IMR-90 (cell line): ENCODE results near the gene MBD3L2. TPM values are rescaled to one million over a fixed set of nuclear protein-coding genes. Genes with fewer than 3 reads are reported as not detected.

ENCODE experiments used
- ATAC-seq: fragments of 200-7000 bp; cut with Tn5 transposase; 2 replicates; pipeline ENCODE4 v1.9.1; 2020; ENCODE audit warnings: low read depth, mild to moderate bottlenecking, moderate library complexity
- BruUV-seq: library from RNA; stranded (reverse); fragments of 400-500 nt; replicated peaks from 2 replicates; lab custom pipeline; 2021; lab: Mats Ljungman, UMichigan
- CTCF ChIA-PET: fragments of 300-600 bp; formaldehyde crosslinking; extraction: SDS; loops from one replicate; lab custom pipeline; 2021; ENCODE audit warnings: antibody characterized with exemption; lab: Yijun Ruan, JAX
- POLR2A ChIA-PET: fragments of 300-600 bp; sonication (Branson Sonifier 250); formaldehyde crosslinking; loops from one replicate; lab custom pipeline; 2022; ENCODE audit warnings: antibody characterized with exemption; ENCODE audit not compliant: unreplicated experiment; lab: Charles Lee
- DNase-seq: peaks from one replicate; pipeline ENCODE4 v3.0.0; 2013
- H2AFZ ChIP-seq: replicated peaks from 2 replicates; pipeline ENCODE3; 2013; ENCODE audit warnings: low read length, mild to moderate bottlenecking; ENCODE audit not compliant: poor library complexity
- H2AK5ac ChIP-seq: 2 replicates; pipeline ENCODE4 v1.6.1; 2013; ENCODE audit warnings: low read depth, low read length, inconsistent platforms
- H2AK9ac ChIP-seq: replicated peaks from 2 replicates; pipeline ENCODE3; 2013; ENCODE audit warnings: mild to moderate bottlenecking, low read depth, low read length, moderate library complexity; ENCODE audit not compliant: poor library complexity
- H2BK120ac ChIP-seq: 2 replicates; pipeline ENCODE4 v1.6.1; 2013; ENCODE audit warnings: low read depth, low read length, inconsistent platforms
- H2BK15ac ChIP-seq: 3 replicates; pipeline ENCODE4 v1.6.1; 2013; ENCODE audit warnings: low read depth, low read length, inconsistent platforms
- H2BK20ac ChIP-seq: 2 replicates; pipeline ENCODE4 v1.6.1; 2013; ENCODE audit warnings: low read depth, mild to moderate bottlenecking, inconsistent platforms, low read length, moderate library complexity
- H2BK5ac ChIP-seq: 2 replicates; pipeline ENCODE4 v1.6.1; 2013; ENCODE audit warnings: mild to moderate bottlenecking, low read depth, low read length, inconsistent platforms; ENCODE audit not compliant: poor library complexity, severe bottlenecking
- H3K14ac ChIP-seq: replicated peaks from 2 replicates; pipeline ENCODE4 v1.6.1; 2013; ENCODE audit warnings: low read depth, low read length, inconsistent platforms
- H3K18ac ChIP-seq: 2 replicates; pipeline ENCODE4 v1.6.1; 2013; ENCODE audit warnings: low read depth, low read length, control low read depth
- H3K23ac ChIP-seq: 2 replicates; pipeline ENCODE4 v1.6.1; 2013; ENCODE audit warnings: low read depth, low read length, inconsistent platforms
- H3K27ac ChIP-seq: 2 replicates; pipeline ENCODE4 v1.5.1; 2013; ENCODE audit warnings: mild to moderate bottlenecking, control low read depth, low read length; ENCODE audit not compliant: insufficient read depth
- H3K27me3 ChIP-seq: 2 replicates; pipeline ENCODE4 v1.6.1; 2013; ENCODE audit warnings: low read length; ENCODE audit not compliant: control insufficient read depth, insufficient read depth
- H3K36me3 ChIP-seq: 2 replicates; pipeline ENCODE4 v1.6.1; 2013; ENCODE audit warnings: low read length, mixed read lengths; ENCODE audit not compliant: control insufficient read depth, insufficient read depth
- H3K4ac ChIP-seq: 2 replicates; pipeline ENCODE4 v1.6.1; 2013; ENCODE audit warnings: low read depth, low read length, inconsistent platforms
- H3K4me1 ChIP-seq: 2 replicates; pipeline ENCODE4 v1.6.1; 2013; ENCODE audit warnings: low read length, mixed read lengths; ENCODE audit not compliant: control insufficient read depth, insufficient read depth
- H3K4me2 ChIP-seq: 2 replicates; pipeline ENCODE4 v1.6.1; 2013; ENCODE audit warnings: low read depth, mild to moderate bottlenecking, control low read depth, low read length, moderate library complexity
- H3K4me3 ChIP-seq: 2 replicates; pipeline ENCODE4 v1.5.1; 2013; ENCODE audit warnings: low read depth, mild to moderate bottlenecking, control low read depth, low read length, moderate library complexity; ENCODE audit not compliant: insufficient read depth
- H3K56ac ChIP-seq: 2 replicates; pipeline ENCODE4 v1.6.1; 2013; ENCODE audit warnings: low read length, inconsistent platforms; ENCODE audit not compliant: insufficient read depth; ENCODE audit errors: extremely low read depth
- H3K79me1 ChIP-seq, 2 experiments: 2 replicates each; pipeline ENCODE4 v1.6.1; 2013; ENCODE audit warnings: low read length in 2 of 2, inconsistent platforms in 1 of 2, low read depth in 1 of 2
- H3K9ac ChIP-seq: 2 replicates; pipeline ENCODE4 v1.6.1; 2013; ENCODE audit warnings: low read depth, low read length, control low read depth
- H3K9me1 ChIP-seq: 2 replicates; pipeline ENCODE4 v1.6.1; 2013; ENCODE audit warnings: low read length, inconsistent platforms; ENCODE audit not compliant: insufficient read depth
- H3K9me3 ChIP-seq: 2 replicates; pipeline ENCODE4 v1.6.1; 2013; ENCODE audit warnings: low read length; ENCODE audit not compliant: control insufficient read depth, insufficient read depth
- H4K20me1 ChIP-seq: 2 replicates; pipeline ENCODE4 v1.6.1; 2013; ENCODE audit warnings: low read length, inconsistent platforms; ENCODE audit not compliant: insufficient read depth
- H4K5ac ChIP-seq: 2 replicates; pipeline ENCODE4 v1.6.1; 2013; ENCODE audit warnings: mild to moderate bottlenecking, low read depth, low read length, control low read depth
- H4K8ac ChIP-seq, 2 experiments: 2 replicates each; pipeline ENCODE4 v1.6.1; 2013; ENCODE audit warnings: low read depth in 2 of 2, low read length in 2 of 2, control low read depth in 1 of 2, inconsistent platforms in 1 of 2
- H4K91ac ChIP-seq: 2 replicates; pipeline ENCODE4 v1.6.1; 2013; ENCODE audit warnings: low read depth, low read length, inconsistent platforms; ENCODE audit not compliant: insufficient read depth
- BHLHE40 ChIP-seq: fragments of 150-350 bp; IDR thresholded peaks from 2 replicates; pipeline ENCODE4 v1.6.1; 2016; ENCODE audit warnings: mild to moderate bottlenecking, low read depth, low read length
- CEBPB ChIP-seq: IDR thresholded peaks from 2 replicates; pipeline ENCODE4 v1.6.1; 2012; ENCODE audit warnings: low read depth, low read length, improper control_type of control experiment
- CHD1 ChIP-seq: IDR thresholded peaks from 2 replicates; pipeline ENCODE4 v1.6.1; 2012; ENCODE audit warnings: low read depth, low read length, improper control_type of control experiment
- FOS ChIP-seq: fragments of 150-350 bp; IDR thresholded peaks from 2 replicates; pipeline ENCODE4 v1.6.1; 2016; ENCODE audit warnings: low read depth, low read length
- MAFK ChIP-seq: IDR thresholded peaks from 2 replicates; pipeline ENCODE4 v1.6.1; 2012; ENCODE audit warnings: low read depth, low read length, improper control_type of control experiment
- MAZ ChIP-seq: IDR thresholded peaks from 2 replicates; pipeline ENCODE4 v1.6.1; 2012; ENCODE audit warnings: low read depth, mild to moderate bottlenecking, low read length, improper control_type of control experiment, moderate library complexity, borderline replicate concordance
- MXI1 ChIP-seq: IDR thresholded peaks from 2 replicates; pipeline ENCODE4 v1.6.1; 2012; ENCODE audit warnings: low read depth, mild to moderate bottlenecking, low read length, moderate library complexity, borderline replicate concordance
- POLR2A ChIP-seq: IDR thresholded peaks from 2 replicates; pipeline ENCODE4 v1.6.1; 2012; ENCODE audit warnings: mild to moderate bottlenecking, low read depth, low read length
- RAD21 ChIP-seq: IDR thresholded peaks from 2 replicates; pipeline ENCODE4 v1.6.1; 2012; ENCODE audit warnings: low read length, improper control_type of control experiment
- RCOR1 ChIP-seq: IDR thresholded peaks from 2 replicates; pipeline ENCODE4 v1.6.1; 2012; ENCODE audit warnings: mild to moderate bottlenecking, low read length, improper control_type of control experiment; ENCODE audit not compliant: insufficient replicate concordance
- RFX5 ChIP-seq: IDR thresholded peaks from 2 replicates; pipeline ENCODE4 v1.8.0; 2012; ENCODE audit warnings: low read depth, mild to moderate bottlenecking, low read length, moderate library complexity
- SMC3 ChIP-seq: fragments of 150-350 bp; IDR thresholded peaks from 2 replicates; pipeline ENCODE4 v1.6.1; 2016; ENCODE audit warnings: low read depth, mild to moderate bottlenecking, antibody characterized with exemption, low read length, moderate library complexity
- WGBS, 2 experiments: methylation state at CpG; one replicate each; pipeline versions ENCODE4 v1.1.5 to v1.1.7; 2013; ENCODE audit warnings: missing lambda C conversion rate in 2 of 2; ENCODE audit not compliant: insufficient read length in 1 of 2; ENCODE audit errors: extremely low coverage in 2 of 2; 5-methylcytosine and 5-hydroxymethylcytosine counted together
- dilution Hi-C: fragments of 300-500 bp; cut with HindIII; formaldehyde crosslinking; loops from one replicate; pipeline ENCODE4 v1.14.3; 2018; ENCODE audit warnings: low sequenced_read_pairs; ENCODE audit not compliant: unreplicated experiment
- in situ Hi-C: fragments of 300-500 bp; cut with MboI; formaldehyde crosslinking; loops from 3 replicates; pipeline ENCODE4 v1.14.3; 2019; ENCODE audit warnings: low sequenced_read_pairs, inconsistent platforms, mixed read lengths
- intact Hi-C: fragments of 100-400 bp; cut with micrococcal nuclease; formaldehyde crosslinking; loops from 2 replicates; pipeline ENCODE4 v1.10.0; 2022
- polyA plus RNA-seq, 3 experiments: library from polyadenylated mRNA; depleted of rRNA; stranded (reverse); fragments of >200 nt; gene quantifications; 2 replicates each; pipeline ENCODE4 v1.2.3, GENCODE V29; 2012; ENCODE audit warnings: low replicate concordance in 1 of 3
- total RNA-seq: library from RNA; depleted of rRNA; stranded (reverse); fragments of >200 nt; gene quantifications from 2 replicates; pipeline ENCODE4 v1.2.3, GENCODE V29; 2012
- TF ChIP-seq, protein P1 (sequence below): fragments of 150-350 bp; IDR thresholded peaks from 2 replicates; pipeline ENCODE4 v1.6.1; 2016; ENCODE audit warnings: low read depth, mild to moderate bottlenecking, low read length, moderate library complexity, borderline replicate concordance
- TF ChIP-seq, protein P2 (sequence below): fragments of 150-350 bp; IDR thresholded peaks from 2 replicates; pipeline ENCODE4 v1.6.1; 2017; ENCODE audit warnings: mild to moderate bottlenecking, antibody characterized with exemption, low read length, low read depth

MBD3L2 gene
- total and polyA plus RNA-seq, 2 of the 4 experiments (the other 2 are of a cell fraction) = not detected

DNA sequence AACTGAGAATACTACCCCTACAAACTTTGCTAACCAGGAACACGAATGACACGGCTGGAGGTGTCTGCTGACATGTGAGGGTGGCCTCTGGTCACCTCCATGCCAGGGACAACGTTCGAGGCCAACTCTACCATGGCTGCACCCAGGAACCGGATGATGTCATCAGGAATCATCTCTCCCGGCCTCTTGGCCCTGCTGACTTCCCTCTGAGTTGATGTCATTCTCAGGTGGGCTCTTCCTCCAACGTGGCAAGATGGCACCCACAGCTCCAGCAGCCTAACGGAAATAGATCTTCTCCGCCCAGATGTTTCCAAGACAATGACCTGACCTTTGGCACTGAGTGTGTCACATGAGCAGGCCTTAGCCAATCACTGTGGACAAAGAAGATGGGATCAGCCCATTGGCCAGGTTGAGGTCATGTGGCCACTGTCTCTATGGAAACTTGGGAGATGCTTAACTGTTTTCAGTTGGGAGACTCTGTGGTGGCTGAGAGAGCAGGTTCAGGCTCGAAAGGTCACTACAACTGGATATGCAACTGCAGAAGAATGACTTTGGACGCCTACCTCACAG is 42.9 kb upstream of the MBD3L2 start:
- CTCF ChIA-PET = no interaction called here
- no peak overlapping the region for H4K91ac ChIP-seq
- H4K20me1 ChIP-seq = no peaks in the 10 kb centered on the region
- H4K8ac ChIP-seq = no peak overlapping the region
- H4K5ac ChIP-seq = no peak overlapping the region
- no peaks in the 10 kb centered on the region for H3K36me3 ChIP-seq
- no peak overlapping the region for H3K18ac ChIP-seq
- H2AFZ ChIP-seq = no peak overlapping the region
- H3K9me3 ChIP-seq = peaks cover 15% of the 10 kb centered on the region
- no peak overlapping the region for H3K4me2 ChIP-seq
- in situ Hi-C loops (no loop called here), intact Hi-C loops (no loop called here), dilution Hi-C loops (no loop called here)
- no peak overlapping the region for H3K9ac ChIP-seq
- H3K4ac ChIP-seq = no peak overlapping the region
- H3K56ac ChIP-seq = no peak overlapping the region
- H2BK20ac ChIP-seq = no peak overlapping the region
- no peak overlapping the region for H3K23ac ChIP-seq
- no peak for TF ChIP-seq MAFK
- no peak for TF ChIP-seq RFX5
- TF ChIP-seq MAZ = no peak
- no peak for TF ChIP-seq SMC3
- no peak for TF ChIP-seq CHD1
- no peak for TF ChIP-seq RAD21
- TF ChIP-seq RCOR1 = no peak
- no peak for TF ChIP-seq BHLHE40
- TF ChIP-seq, protein P1, sequence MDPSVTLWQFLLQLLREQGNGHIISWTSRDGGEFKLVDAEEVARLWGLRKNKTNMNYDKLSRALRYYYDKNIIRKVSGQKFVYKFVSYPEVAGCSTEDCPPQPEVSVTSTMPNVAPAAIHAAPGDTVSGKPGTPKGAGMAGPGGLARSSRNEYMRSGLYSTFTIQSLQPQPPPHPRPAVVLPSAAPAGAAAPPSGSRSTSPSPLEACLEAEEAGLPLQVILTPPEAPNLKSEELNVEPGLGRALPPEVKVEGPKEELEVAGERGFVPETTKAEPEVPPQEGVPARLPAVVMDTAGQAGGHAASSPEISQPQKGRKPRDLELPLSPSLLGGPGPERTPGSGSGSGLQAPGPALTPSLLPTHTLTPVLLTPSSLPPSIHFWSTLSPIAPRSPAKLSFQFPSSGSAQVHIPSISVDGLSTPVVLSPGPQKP = no peak
- no peak for TF ChIP-seq POLR2A
- no peak for TF ChIP-seq FOS
- no peak for TF ChIP-seq MXI1
- TF ChIP-seq, protein P2, sequence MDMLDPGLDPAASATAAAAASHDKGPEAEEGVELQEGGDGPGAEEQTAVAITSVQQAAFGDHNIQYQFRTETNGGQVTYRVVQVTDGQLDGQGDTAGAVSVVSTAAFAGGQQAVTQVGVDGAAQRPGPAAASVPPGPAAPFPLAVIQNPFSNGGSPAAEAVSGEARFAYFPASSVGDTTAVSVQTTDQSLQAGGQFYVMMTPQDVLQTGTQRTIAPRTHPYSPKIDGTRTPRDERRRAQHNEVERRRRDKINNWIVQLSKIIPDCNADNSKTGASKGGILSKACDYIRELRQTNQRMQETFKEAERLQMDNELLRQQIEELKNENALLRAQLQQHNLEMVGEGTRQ = no peak
- no peak for TF ChIP-seq CEBPB
- no TSS peak for BruUV-seq
- no peak for ATAC-seq
- H3K9me1 ChIP-seq = no peaks in the 10 kb centered on the region
- 44% methylated on average over 3 of the region's 11 CpGs; no CpG with 5 or more reads in 1 of the 2 experiments for WGBS, 2 experiments
- H2BK5ac ChIP-seq = no peak overlapping the region
- POLR2A ChIA-PET = no interaction called here
- no peak overlapping the region for H3K27ac ChIP-seq
- no peak overlapping the region for H3K14ac ChIP-seq
- no peak overlapping the region for H2AK9ac ChIP-seq
- no peak overlapping the region for H2AK5ac ChIP-seq
- no peaks in the 10 kb centered on the region for H3K27me3 ChIP-seq
- no peak overlapping the region for H3K4me3 ChIP-seq
- no peak overlapping the region for H2BK120ac ChIP-seq
- no peak overlapping the region for H2BK15ac ChIP-seq
- H3K79me1 ChIP-seq = no peaks in the 10 kb centered on the region
- no peaks in the 10 kb centered on the region for H3K4me1 ChIP-seq
- DNase-seq = no peak
